ENCODE results near the gene FASTKD1.

DNA sequence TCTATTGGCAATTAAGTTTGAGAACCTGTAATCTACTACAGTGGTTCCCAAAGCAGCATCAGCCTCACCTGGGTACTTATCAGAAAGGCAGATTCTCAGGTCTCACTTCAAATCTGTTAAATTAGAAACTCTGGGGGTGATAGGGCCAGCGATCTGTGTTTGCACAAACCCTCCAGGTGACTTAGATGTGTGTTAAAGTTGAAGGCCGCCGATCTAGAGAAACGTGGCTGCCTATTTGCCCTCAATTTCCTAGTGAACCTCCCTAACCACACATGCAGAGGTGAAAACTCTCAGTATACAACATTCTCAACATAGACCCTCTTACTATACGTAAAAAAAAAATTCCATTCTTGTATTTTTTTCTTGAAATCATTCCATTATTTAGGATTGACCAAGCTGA, 50.0 kb downstream of the FASTKD1 start:
- TF ChIP-seq, protein P1, sequence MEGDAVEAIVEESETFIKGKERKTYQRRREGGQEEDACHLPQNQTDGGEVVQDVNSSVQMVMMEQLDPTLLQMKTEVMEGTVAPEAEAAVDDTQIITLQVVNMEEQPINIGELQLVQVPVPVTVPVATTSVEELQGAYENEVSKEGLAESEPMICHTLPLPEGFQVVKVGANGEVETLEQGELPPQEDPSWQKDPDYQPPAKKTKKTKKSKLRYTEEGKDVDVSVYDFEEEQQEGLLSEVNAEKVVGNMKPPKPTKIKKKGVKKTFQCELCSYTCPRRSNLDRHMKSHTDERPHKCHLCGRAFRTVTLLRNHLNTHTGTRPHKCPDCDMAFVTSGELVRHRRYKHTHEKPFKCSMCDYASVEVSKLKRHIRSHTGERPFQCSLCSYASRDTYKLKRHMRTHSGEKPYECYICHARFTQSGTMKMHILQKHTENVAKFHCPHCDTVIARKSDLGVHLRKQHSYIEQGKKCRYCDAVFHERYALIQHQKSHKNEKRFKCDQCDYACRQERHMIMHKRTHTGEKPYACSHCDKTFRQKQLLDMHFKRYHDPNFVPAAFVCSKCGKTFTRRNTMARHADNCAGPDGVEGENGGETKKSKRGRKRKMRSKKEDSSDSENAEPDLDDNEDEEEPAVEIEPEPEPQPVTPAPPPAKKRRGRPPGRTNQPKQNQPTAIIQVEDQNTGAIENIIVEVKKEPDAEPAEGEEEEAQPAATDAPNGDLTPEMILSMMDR (IDR thresholded peaks at IDR 0.05) = no peak
- TF ChIP-seq POLR2AphosphoS5 (IDR thresholded peaks at IDR 0.05) (no peak), POLR2A (IDR thresholded peaks at IDR 0.05; ENCODE audit: low read depth) (no peak)
